Panc1 (cell line): Measurements from ENCODE around the gene EEF1A2.

Experiments
- POLR2AphosphoS5 ChIP-seq: IDR thresholded peaks from 2 replicates; pipeline ENCODE4 v1.6.1; 2012; ENCODE audit warnings: mild to moderate bottlenecking, low read depth, low read length, moderate library complexity
- SIN3A ChIP-seq: IDR thresholded peaks from 2 replicates; pipeline ENCODE4 v1.6.1; 2012; ENCODE audit warnings: low read depth, mild to moderate bottlenecking, low read length, moderate library complexity, borderline replicate concordance; ENCODE audit not compliant: insufficient read depth
- TF ChIP-seq, protein P1 (sequence below), 2 experiments: IDR thresholded peaks; 2 replicates each; pipeline ENCODE4 v1.6.1; 2011 to 2012; ENCODE audit warnings: low read depth in 2 of 2, control low read depth in 1 of 2, low read length in 1 of 2, mild to moderate bottlenecking in 1 of 2, moderate library complexity in 1 of 2; ENCODE audit not compliant: insufficient read depth in 1 of 2
- TF ChIP-seq, protein P2 (sequence below): fragments of 450-650 bp; IDR thresholded peaks from 2 replicates; pipeline ENCODE4 v1.5.1; 2017; ENCODE audit warnings: mild to moderate bottlenecking

DNA sequence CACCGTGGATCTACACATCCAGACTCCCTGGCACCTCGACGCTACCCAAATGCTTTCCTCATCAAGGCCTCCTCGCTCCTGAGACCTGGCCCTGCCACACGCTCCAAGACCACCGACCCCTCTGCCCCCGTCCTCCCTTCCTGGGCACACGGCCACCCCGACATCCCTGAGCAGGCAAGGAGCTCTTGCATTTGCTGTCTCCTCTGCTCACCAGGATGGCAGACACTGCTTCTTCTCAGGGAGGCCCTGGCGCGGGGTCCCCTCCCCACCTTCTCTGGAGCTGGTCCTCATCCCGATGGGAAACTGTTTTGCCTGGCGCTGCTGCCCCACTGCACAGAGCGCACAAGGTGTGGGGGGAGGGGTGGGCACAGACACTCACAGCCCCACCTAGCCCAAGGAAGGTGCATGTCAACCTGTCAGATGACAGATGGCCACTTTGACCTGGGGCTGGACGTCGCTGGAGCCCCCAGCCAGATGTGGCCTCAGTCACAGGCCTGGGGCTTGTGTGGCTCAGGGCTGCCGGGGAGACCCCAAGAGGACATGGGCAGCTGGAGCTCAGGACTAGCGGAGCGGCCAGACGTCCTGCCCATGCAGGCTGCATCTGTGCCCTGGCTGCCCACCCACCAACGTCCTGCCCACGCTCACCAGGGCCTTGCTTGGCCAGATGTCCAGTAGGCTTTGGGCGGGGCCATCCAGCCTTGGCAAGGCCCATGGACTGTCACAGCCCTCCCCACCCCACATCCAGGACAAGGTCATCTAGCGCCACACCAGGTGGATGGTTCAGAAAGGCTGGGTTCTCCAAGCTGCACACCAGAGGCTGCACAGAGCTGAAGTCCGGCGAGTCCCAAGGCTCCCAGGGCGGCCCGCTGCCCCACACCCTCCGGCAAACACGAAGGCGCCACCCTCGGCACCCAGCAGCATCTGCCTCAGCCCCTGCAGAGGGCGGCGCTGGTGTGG, 20.3 kb downstream of the EEF1A2 start:
- TF ChIP-seq SIN3A (no peak), POLR2AphosphoS5 (no peak)
- TF ChIP-seq, protein P1, sequence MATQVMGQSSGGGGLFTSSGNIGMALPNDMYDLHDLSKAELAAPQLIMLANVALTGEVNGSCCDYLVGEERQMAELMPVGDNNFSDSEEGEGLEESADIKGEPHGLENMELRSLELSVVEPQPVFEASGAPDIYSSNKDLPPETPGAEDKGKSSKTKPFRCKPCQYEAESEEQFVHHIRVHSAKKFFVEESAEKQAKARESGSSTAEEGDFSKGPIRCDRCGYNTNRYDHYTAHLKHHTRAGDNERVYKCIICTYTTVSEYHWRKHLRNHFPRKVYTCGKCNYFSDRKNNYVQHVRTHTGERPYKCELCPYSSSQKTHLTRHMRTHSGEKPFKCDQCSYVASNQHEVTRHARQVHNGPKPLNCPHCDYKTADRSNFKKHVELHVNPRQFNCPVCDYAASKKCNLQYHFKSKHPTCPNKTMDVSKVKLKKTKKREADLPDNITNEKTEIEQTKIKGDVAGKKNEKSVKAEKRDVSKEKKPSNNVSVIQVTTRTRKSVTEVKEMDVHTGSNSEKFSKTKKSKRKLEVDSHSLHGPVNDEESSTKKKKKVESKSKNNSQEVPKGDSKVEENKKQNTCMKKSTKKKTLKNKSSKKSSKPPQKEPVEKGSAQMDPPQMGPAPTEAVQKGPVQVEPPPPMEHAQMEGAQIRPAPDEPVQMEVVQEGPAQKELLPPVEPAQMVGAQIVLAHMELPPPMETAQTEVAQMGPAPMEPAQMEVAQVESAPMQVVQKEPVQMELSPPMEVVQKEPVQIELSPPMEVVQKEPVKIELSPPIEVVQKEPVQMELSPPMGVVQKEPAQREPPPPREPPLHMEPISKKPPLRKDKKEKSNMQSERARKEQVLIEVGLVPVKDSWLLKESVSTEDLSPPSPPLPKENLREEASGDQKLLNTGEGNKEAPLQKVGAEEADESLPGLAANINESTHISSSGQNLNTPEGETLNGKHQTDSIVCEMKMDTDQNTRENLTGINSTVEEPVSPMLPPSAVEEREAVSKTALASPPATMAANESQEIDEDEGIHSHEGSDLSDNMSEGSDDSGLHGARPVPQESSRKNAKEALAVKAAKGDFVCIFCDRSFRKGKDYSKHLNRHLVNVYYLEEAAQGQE (IDR thresholded peaks at IDR 0.05; ENCODE audit: insufficient read depth in 1 of 2, low read depth in 2 of 2, low read length in 1 of 2) = no peak
- TF ChIP-seq, protein P2, sequence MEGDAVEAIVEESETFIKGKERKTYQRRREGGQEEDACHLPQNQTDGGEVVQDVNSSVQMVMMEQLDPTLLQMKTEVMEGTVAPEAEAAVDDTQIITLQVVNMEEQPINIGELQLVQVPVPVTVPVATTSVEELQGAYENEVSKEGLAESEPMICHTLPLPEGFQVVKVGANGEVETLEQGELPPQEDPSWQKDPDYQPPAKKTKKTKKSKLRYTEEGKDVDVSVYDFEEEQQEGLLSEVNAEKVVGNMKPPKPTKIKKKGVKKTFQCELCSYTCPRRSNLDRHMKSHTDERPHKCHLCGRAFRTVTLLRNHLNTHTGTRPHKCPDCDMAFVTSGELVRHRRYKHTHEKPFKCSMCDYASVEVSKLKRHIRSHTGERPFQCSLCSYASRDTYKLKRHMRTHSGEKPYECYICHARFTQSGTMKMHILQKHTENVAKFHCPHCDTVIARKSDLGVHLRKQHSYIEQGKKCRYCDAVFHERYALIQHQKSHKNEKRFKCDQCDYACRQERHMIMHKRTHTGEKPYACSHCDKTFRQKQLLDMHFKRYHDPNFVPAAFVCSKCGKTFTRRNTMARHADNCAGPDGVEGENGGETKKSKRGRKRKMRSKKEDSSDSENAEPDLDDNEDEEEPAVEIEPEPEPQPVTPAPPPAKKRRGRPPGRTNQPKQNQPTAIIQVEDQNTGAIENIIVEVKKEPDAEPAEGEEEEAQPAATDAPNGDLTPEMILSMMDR = no peak
